HepG2 (cell line): Measurements from ENCODE around the gene CCNJL. TPM values are rescaled to one million over a fixed set of nuclear protein-coding genes. Genes with fewer than 3 reads are reported as not detected.
A peak's percentile ranks its signal among the peaks of the same experiment; 100 is the strongest.

Experiments used
- AHR ChIP-seq: IDR thresholded peaks from 2 replicates; pipeline ENCODE4 v1.6.1; 2018; ENCODE audit warnings: missing genetic modification reagents, missing compliant biosample characterization
- E2F5 ChIP-seq: sonication (generic); formaldehyde crosslinking; conservative IDR thresholded peaks from 2 replicates; pipeline ENCODE4 v1.4.0; 2020; ENCODE audit warnings: missing genetic modification reagents
- EZH2 ChIP-seq: conservative IDR thresholded peaks from 2 replicates; pipeline ENCODE4 v1.6.1; 2012; ENCODE audit warnings: mild to moderate bottlenecking, low read depth, low read length, moderate library complexity
- KLF15 ChIP-seq: sonication (generic); formaldehyde crosslinking; IDR thresholded peaks from 2 replicates; pipeline ENCODE4 v1.8.1; 2023; ENCODE audit warnings: borderline replicate concordance, mild to moderate bottlenecking, inconsistent platforms, missing genetic modification reagents, mixed read lengths
- NFATC3 ChIP-seq: sonication (generic); formaldehyde crosslinking; IDR thresholded peaks from 2 replicates; pipeline ENCODE4 v1.5.1; 2020; ENCODE audit warnings: mild to moderate bottlenecking, missing genetic modification reagents
- NFE2L2 ChIP-seq: fragments of 150-350 bp; IDR thresholded peaks from 2 replicates; pipeline ENCODE4 v1.6.1; 2014; ENCODE audit warnings: low read length
- NR2C2 ChIP-seq: sonication (generic); formaldehyde crosslinking; IDR thresholded peaks from 2 replicates; pipeline ENCODE4 v1.4.0; 2020; ENCODE audit warnings: missing genetic modification reagents, mild to moderate bottlenecking, moderate library complexity, borderline replicate concordance
- PPARG ChIP-seq: conservative IDR thresholded peaks from 2 replicates; pipeline ENCODE4 v1.6.1; 2016; ENCODE audit warnings: missing biosample characterization, missing genetic modification reagents
- RARG ChIP-seq: sonication (generic); formaldehyde crosslinking; IDR thresholded peaks from 2 replicates; pipeline ENCODE4 v1.4.0; 2020; ENCODE audit warnings: low read depth, mild to moderate bottlenecking, missing genetic modification reagents
- SP2 ChIP-seq: sonication (generic); formaldehyde crosslinking; IDR thresholded peaks from 2 replicates; pipeline ENCODE4 v1.5.1; 2020; ENCODE audit warnings: mild to moderate bottlenecking, missing genetic modification reagents
- SRY ChIP-seq: sonication (generic); formaldehyde crosslinking; IDR thresholded peaks from 2 replicates; pipeline ENCODE4 v1.8.0; 2022; ENCODE audit warnings: mild to moderate bottlenecking, missing genetic modification reagents
- TCF7L2 ChIP-seq: IDR thresholded peaks from 2 replicates; pipeline ENCODE4 v1.6.1; 2011; ENCODE audit warnings: mild to moderate bottlenecking, low read depth, low read length, moderate library complexity
- TEAD3 ChIP-seq: optimal IDR thresholded peaks from 2 replicates; pipeline ENCODE3; 2016; ENCODE audit warnings: borderline replicate concordance
- THAP8 ChIP-seq: sonication (generic); formaldehyde crosslinking; IDR thresholded peaks from 2 replicates; pipeline ENCODE4 v1.5.1; 2020; ENCODE audit warnings: missing genetic modification reagents, mild to moderate bottlenecking, borderline replicate concordance
- YY1 ChIP-seq: IDR thresholded peaks from 2 replicates; pipeline ENCODE4 v1.6.1; 2011; ENCODE audit warnings: low read length, low read depth, moderate library complexity, mild to moderate bottlenecking; ENCODE audit not compliant: insufficient read depth, insufficient replicate concordance
- ZBTB40 ChIP-seq, 2 experiments: fragments of 450-650 bp in 1 of 2; sonication (generic) in 1 of 2; formaldehyde crosslinking in 1 of 2; IDR thresholded peaks; 2 replicates each; pipeline versions ENCODE4 v1.6.1 to v1.8.0; 2016 to 2022; ENCODE audit warnings: antibody characterized with exemption in 1 of 2, mild to moderate bottlenecking in 1 of 2, missing genetic modification reagents in 1 of 2
- ZFP36L1 ChIP-seq: sonication (generic); formaldehyde crosslinking; IDR thresholded peaks from 2 replicates; pipeline ENCODE4 v1.8.0; 2022; ENCODE audit warnings: mild to moderate bottlenecking, missing genetic modification reagents, moderate library complexity
- ZFP62 ChIP-seq: sonication (generic); formaldehyde crosslinking; IDR thresholded peaks from 2 replicates; pipeline ENCODE4 v1.4.0; 2020; ENCODE audit warnings: missing genetic modification reagents
- ZNF124 ChIP-seq: sonication (generic); formaldehyde crosslinking; IDR thresholded peaks from 2 replicates; pipeline ENCODE4 v1.4.0; 2020; ENCODE audit warnings: missing genetic modification reagents
- ZNF225 ChIP-seq: sonication (generic); formaldehyde crosslinking; IDR thresholded peaks from 2 replicates; pipeline ENCODE4 v1.4.0; 2020; ENCODE audit warnings: mild to moderate bottlenecking, missing genetic modification reagents
- ZNF256 ChIP-seq: sonication (generic); formaldehyde crosslinking; conservative IDR thresholded peaks from 2 replicates; pipeline ENCODE4 v1.4.0; 2020; ENCODE audit warnings: missing genetic modification reagents
- ZNF7 ChIP-seq: IDR thresholded peaks from 2 replicates; pipeline ENCODE4 v1.6.1; 2016; ENCODE audit warnings: missing biosample characterization, missing genetic modification reagents
- polyA plus RNA-seq, 8 experiments: library from polyadenylated mRNA; depleted of rRNA in 3 of 8; stranded (reverse) in 7 of 8; unstranded in 1 of 8; fragments of >200 nt; fragmentation: Illumina TruSeq in 4 of 8; extraction: Trizol in 4 of 8; gene quantifications; 2 replicates each; pipeline versions ENCODE4 v1.2.1 to v1.2.3, GENCODE V29; 2011 to 2016; ENCODE audit warnings: low read depth in 4 of 8, missing spikeins in 1 of 8, mixed read lengths in 1 of 8; ENCODE audit not compliant: insufficient read depth in 1 of 8
- total RNA-seq, 5 experiments: library from RNA; depleted of rRNA; stranded (reverse); fragments of >200 nt; fragmentation: Illumina TruSeq; extraction: Trizol; gene quantifications; 2 replicates each; pipeline ENCODE4 v1.2.3, GENCODE V29; 2016; ENCODE audit warnings: low read depth in 1 of 5

CCNJL gene
- total and polyA plus RNA-seq, 2 of the 13 experiments (the other 11 are each of a cell fraction or from before 2014, with no cell fraction given) = 1.6 to 4.4 TPM

GRCh38 chr5:160266752-160267345 lies 45.5 kb downstream of the CCNJL start (continued):
- TF ChIP-seq THAP8 (CRISPR knock-in tag) (no peak), EZH2 (no peak), ZNF225 (no peak), E2F5 (no peak), YY1 (no peak), AHR (CRISPR knock-in tag) (no peak), NR2C2 (peak; percentile 32; the same call in 1 of the 2 replicates), ZNF7 (CRISPR knock-in tag) (no peak), TEAD3 (peak; percentile 82), ZBTB40 (IDR thresholded peaks at IDR 0.05) (no peak), ZBTB40 (CRISPR knock-in tag; IDR thresholded peaks at IDR 0.05) (no peak), TCF7L2 (no peak), NFATC3 (CRISPR knock-in tag) (no peak), NFE2L2 (no peak), KLF15 (CRISPR knock-in tag) (no peak), ZFP62 (CRISPR knock-in tag) (no peak), ZFP36L1 (CRISPR knock-in tag) (no peak), RARG (CRISPR knock-in tag) (no peak), PPARG (CRISPR knock-in tag) (no peak; the same call in 1 of the 2 replicates), ZNF124 (no peak), SRY (CRISPR knock-in tag) (no peak), SP2 (no peak), ZNF256 (no peak)
